HepG2 (cell line): ENCODE measurements around the gene GTF2B. TPM values are rescaled to one million over a fixed set of nuclear protein-coding genes. Genes with fewer than 3 reads are reported as not detected.

Experiments used
- ATAC-seq: fragments of 200-7000 bp; cut with Tn5 transposase; 3 replicates; pipeline ENCODE4 v1.9.1; 2020; ENCODE audit warnings: mild to moderate bottlenecking, moderate library complexity
- BruUV-seq: library from RNA; stranded (reverse); fragments of 400-500 nt; replicated peaks from 2 replicates; lab custom pipeline; 2021; lab: Mats Ljungman, UMichigan
- CTCF ChIA-PET: fragments of 300-600 bp; formaldehyde crosslinking; extraction: SDS; loops from one replicate; lab custom pipeline; 2021; ENCODE audit warnings: low total read pairs, inconsistent platforms, low intra/inter-chr PET ratio; lab: Yijun Ruan, JAX
- POLR2A ChIA-PET: fragments of 350-600 bp; sonication (Branson Sonifier 250); formaldehyde crosslinking; loops from one replicate; lab custom pipeline; 2020; ENCODE audit warnings: antibody characterized with exemption, inconsistent platforms; lab: Yijun Ruan, JAX
- DNase-seq: peaks from one replicate; pipeline ENCODE4 v3.0.0-alpha.2; 2015; ENCODE audit warnings: low spot score
- FAIRE-seq: peaks from 3 replicates; lab custom pipeline; 2011; peaks lifted over from hg19 to GRCh38; lab: Jason Lieb, UNC
- H2AFZ ChIP-seq: one replicate; pipeline ENCODE4 v1.6.1; 2011; ENCODE audit warnings: low read length, inconsistent platforms
- H3K27ac ChIP-seq: fragments of 300-600 bp; 3 replicates; pipeline ENCODE4 v1.8.0; 2011; ENCODE audit warnings: mixed run types, mild to moderate bottlenecking, mixed read lengths, low read length, inconsistent platforms; ENCODE audit not compliant: insufficient read depth; ENCODE audit errors: extremely low read length
- H3K27me3 ChIP-seq, 2 experiments: fragments of 200-600 bp in 1 of 2; 2 replicates in 1 of 2; 3 replicates in 1 of 2; pipeline versions ENCODE4 v1.6.0 to v1.8.0; 2011; ENCODE audit warnings: low read length in 2 of 2, mild to moderate bottlenecking in 2 of 2, moderate library complexity in 2 of 2, inconsistent platforms in 1 of 2; ENCODE audit not compliant: insufficient read depth in 2 of 2, control insufficient read depth in 1 of 2
- H3K36me3 ChIP-seq, 2 experiments: fragments of 200-600 bp in 1 of 2; replicated peaks in 1 of 2; 2 replicates in 1 of 2; 3 replicates in 1 of 2; pipeline versions ENCODE4 v1.5.1 to v1.8.0; 2011; ENCODE audit warnings: low read length in 2 of 2, inconsistent platforms in 1 of 2; ENCODE audit not compliant: insufficient read depth in 2 of 2, control insufficient read depth in 1 of 2
- H3K4me1 ChIP-seq: 2 replicates; pipeline ENCODE4 v1.5.1; 2012; ENCODE audit warnings: low read length, inconsistent platforms; ENCODE audit not compliant: insufficient read depth
- H3K4me2 ChIP-seq: 2 replicates; pipeline ENCODE4 v1.6.0; 2011; ENCODE audit warnings: low read depth, low read length, inconsistent platforms
- H3K4me3 ChIP-seq, 3 experiments: fragments of 200-600 bp in 1 of 3; sonication (generic), shearing (Covaris generic) in 1 of 3; replicated peaks in 1 of 3; 2 replicates each; pipeline ENCODE4 v1.5.1; 2011 to 2016; ENCODE audit warnings: low read length in 3 of 3, inconsistent platforms in 2 of 3, low read depth in 2 of 3, mild to moderate bottlenecking in 2 of 3, control low read depth in 1 of 3, mixed read lengths in 1 of 3; ENCODE audit not compliant: insufficient read depth in 1 of 3
- H3K79me2 ChIP-seq: one replicate; pipeline ENCODE4 v1.6.1; 2011; ENCODE audit warnings: low read length, inconsistent platforms; ENCODE audit not compliant: insufficient read depth
- H3K9ac ChIP-seq: 2 replicates; pipeline ENCODE4 v1.6.0; 2011; ENCODE audit warnings: mild to moderate bottlenecking, low read depth, low read length, inconsistent platforms; ENCODE audit not compliant: insufficient read depth
- H3K9me3 ChIP-seq: 2 replicates; pipeline ENCODE4 v1.5.1; 2012; ENCODE audit warnings: mild to moderate bottlenecking, low read length
- H4K20me1 ChIP-seq: 2 replicates; pipeline ENCODE4 v1.6.0; 2011; ENCODE audit warnings: inconsistent platforms, mild to moderate bottlenecking, low read length, moderate library complexity; ENCODE audit not compliant: insufficient read depth
- GATA4 ChIP-seq: sonication (generic); IDR thresholded peaks from 2 replicates; pipeline ENCODE4 v1.6.1; 2016; ENCODE audit warnings: antibody characterized with exemption, low read depth, borderline replicate concordance
- PCBP1 ChIP-seq: fragments of 200-400 bp; formaldehyde crosslinking; IDR thresholded peaks from 2 replicates; pipeline ENCODE4 v1.6.1; 2017; ENCODE audit warnings: mild to moderate bottlenecking, low read depth, low read length, borderline replicate concordance
- RFXANK ChIP-seq: IDR thresholded peaks from 2 replicates; pipeline ENCODE4 v1.6.1; 2016
- SAFB2 ChIP-seq: sonication (generic); formaldehyde crosslinking; IDR thresholded peaks from 2 replicates; pipeline ENCODE4 v1.5.1; 2020; ENCODE audit warnings: missing genetic modification reagents, low read depth, mild to moderate bottlenecking, borderline replicate concordance
- SMAD3 ChIP-seq: sonication (generic); formaldehyde crosslinking; IDR thresholded peaks from 2 replicates; pipeline ENCODE4 v1.4.0; 2020; ENCODE audit warnings: missing genetic modification reagents
- ZNF136 ChIP-seq: sonication (generic); formaldehyde crosslinking; IDR thresholded peaks from 2 replicates; pipeline ENCODE4 v1.8.1; 2022; ENCODE audit warnings: low read depth, mild to moderate bottlenecking, moderate library complexity, missing genetic modification reagents
- ZNF841 ChIP-seq: sonication (generic); formaldehyde crosslinking; IDR thresholded peaks from 2 replicates; pipeline ENCODE4 v1.8.1; 2023; ENCODE audit warnings: missing genetic modification reagents, borderline replicate concordance
- ZSCAN9 ChIP-seq: IDR thresholded peaks from 2 replicates; pipeline ENCODE4 v1.6.1; 2016; ENCODE audit warnings: borderline replicate concordance
- WGBS: methylation state at CpG from one replicate; pipeline ENCODE4 v1.1.6; 2017; ENCODE audit warnings: low lambda C conversion rate; 5-methylcytosine and 5-hydroxymethylcytosine counted together
- in situ Hi-C: cut with HindIII; loops from 2 replicates; pipeline ENCODE4 v1.10.0; 2017; ENCODE audit warnings: low pct_unique_long_range_greater_than_20kb; ENCODE audit not compliant: extremely low pct_ligation_motif_present
- intact Hi-C: fragments of 100-400 bp; cut with micrococcal nuclease; formaldehyde crosslinking; loops from one replicate; pipeline ENCODE4 v1.10.0; 2022; ENCODE audit not compliant: unreplicated experiment
- polyA plus RNA-seq, 8 experiments: library from polyadenylated mRNA; depleted of rRNA in 3 of 8; stranded (reverse) in 7 of 8; unstranded in 1 of 8; fragments of >200 nt; fragmentation: Illumina TruSeq in 4 of 8; extraction: Trizol in 4 of 8; gene quantifications; 2 replicates each; pipeline versions ENCODE4 v1.2.1 to v1.2.3, GENCODE V29; 2011 to 2016; ENCODE audit warnings: low read depth in 4 of 8, missing spikeins in 1 of 8, mixed read lengths in 1 of 8; ENCODE audit not compliant: insufficient read depth in 1 of 8
- total RNA-seq, 5 experiments: library from RNA; depleted of rRNA; stranded (reverse); fragments of >200 nt; fragmentation: Illumina TruSeq; extraction: Trizol; gene quantifications; 2 replicates each; pipeline ENCODE4 v1.2.3, GENCODE V29; 2016; ENCODE audit warnings: low read depth in 1 of 5
- TF ChIP-seq, protein P1 (sequence below): sonication (generic); formaldehyde crosslinking; IDR thresholded peaks from 2 replicates; pipeline ENCODE4 v1.4.0; 2020; ENCODE audit warnings: missing genetic modification reagents, mild to moderate bottlenecking, borderline replicate concordance
- TF ChIP-seq, protein P2 (sequence below): sonication (generic); formaldehyde crosslinking; IDR thresholded peaks from 2 replicates; pipeline ENCODE4 v1.5.0; 2020; ENCODE audit warnings: mild to moderate bottlenecking, missing genetic modification reagents, borderline replicate concordance

GTF2B gene
- total and polyA plus RNA-seq, 2 of the 13 experiments (the other 11 are each of a cell fraction or from before 2014, with no cell fraction given), result 31.5 to 43.4 TPM

DNA sequence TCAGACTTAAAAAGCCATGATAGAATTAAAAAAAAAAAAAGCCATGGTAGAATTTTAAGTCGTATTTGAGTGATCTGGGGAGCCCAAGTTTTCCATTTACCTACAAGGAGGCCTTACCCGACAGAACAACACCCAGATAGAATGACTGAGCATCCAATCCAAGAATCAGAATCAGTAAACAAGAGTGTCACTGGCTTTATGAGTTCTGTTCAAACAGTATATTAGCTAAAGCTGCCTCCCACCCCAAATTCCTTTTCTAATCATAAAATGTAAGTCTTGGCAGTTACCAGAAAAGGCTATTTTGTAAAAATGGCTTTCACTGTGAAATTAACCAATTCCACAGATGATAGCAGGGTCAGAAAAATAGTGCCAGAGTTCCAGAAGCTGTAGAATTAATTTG lies 1.2 kb downstream of the GTF2B start:
- WGBS, result 50% methylated on average over 2 of the region's 2 CpGs
- CTCF ChIA-PET, result no interaction called here
- peaks cover 17% of the 10 kb centered on the region; the same call in 1 of the 2 replicates for H4K20me1 ChIP-seq
- in situ Hi-C loops (no loop called here), intact Hi-C loops (loop anchor here (5.0 to 10.0 kb wide), 2 partner anchors 87 to 635 kb away; partner anchors contain the start of gene LRRC8B)
- ATAC-seq (no peak), DNase-seq (no peak), FAIRE-seq (no peak)
- no peak overlapping the region for H2AFZ ChIP-seq
- peaks cover 44% of the 10 kb centered on the region for H3K79me2 ChIP-seq
- peaks cover 1 to 21% of the 10 kb centered on the region in 2 experiments; a peak in 4 of 5 replicates for H3K36me3 ChIP-seq
- no peaks in the 10 kb centered on the region; a peak in 1 of 5 replicates for H3K27me3 ChIP-seq
- POLR2A ChIA-PET, result interaction anchor here (1.0 to 3.0 kb wide), 6 partner anchors 10 to 206 kb away, joined by 3 to 13 read pairs (median 6); partner anchors contain the start of gene PKN2
- TF ChIP-seq GATA4 (no peak), RFXANK (no peak), ZNF136 (CRISPR knock-in tag) (no peak), ZNF841 (CRISPR knock-in tag) (no peak), PCBP1 (no peak), SMAD3 (CRISPR knock-in tag) (no peak), ZSCAN9 (CRISPR knock-in tag) (no peak), SAFB2 (CRISPR knock-in tag) (no peak)
- TF ChIP-seq, protein P1, sequence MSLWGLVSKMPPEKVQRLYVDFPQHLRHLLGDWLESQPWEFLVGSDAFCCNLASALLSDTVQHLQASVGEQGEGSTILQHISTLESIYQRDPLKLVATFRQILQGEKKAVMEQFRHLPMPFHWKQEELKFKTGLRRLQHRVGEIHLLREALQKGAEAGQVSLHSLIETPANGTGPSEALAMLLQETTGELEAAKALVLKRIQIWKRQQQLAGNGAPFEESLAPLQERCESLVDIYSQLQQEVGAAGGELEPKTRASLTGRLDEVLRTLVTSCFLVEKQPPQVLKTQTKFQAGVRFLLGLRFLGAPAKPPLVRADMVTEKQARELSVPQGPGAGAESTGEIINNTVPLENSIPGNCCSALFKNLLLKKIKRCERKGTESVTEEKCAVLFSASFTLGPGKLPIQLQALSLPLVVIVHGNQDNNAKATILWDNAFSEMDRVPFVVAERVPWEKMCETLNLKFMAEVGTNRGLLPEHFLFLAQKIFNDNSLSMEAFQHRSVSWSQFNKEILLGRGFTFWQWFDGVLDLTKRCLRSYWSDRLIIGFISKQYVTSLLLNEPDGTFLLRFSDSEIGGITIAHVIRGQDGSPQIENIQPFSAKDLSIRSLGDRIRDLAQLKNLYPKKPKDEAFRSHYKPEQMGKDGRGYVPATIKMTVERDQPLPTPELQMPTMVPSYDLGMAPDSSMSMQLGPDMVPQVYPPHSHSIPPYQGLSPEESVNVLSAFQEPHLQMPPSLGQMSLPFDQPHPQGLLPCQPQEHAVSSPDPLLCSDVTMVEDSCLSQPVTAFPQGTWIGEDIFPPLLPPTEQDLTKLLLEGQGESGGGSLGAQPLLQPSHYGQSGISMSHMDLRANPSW (CRISPR knock-in tag), result no peak
- TF ChIP-seq, protein P2, sequence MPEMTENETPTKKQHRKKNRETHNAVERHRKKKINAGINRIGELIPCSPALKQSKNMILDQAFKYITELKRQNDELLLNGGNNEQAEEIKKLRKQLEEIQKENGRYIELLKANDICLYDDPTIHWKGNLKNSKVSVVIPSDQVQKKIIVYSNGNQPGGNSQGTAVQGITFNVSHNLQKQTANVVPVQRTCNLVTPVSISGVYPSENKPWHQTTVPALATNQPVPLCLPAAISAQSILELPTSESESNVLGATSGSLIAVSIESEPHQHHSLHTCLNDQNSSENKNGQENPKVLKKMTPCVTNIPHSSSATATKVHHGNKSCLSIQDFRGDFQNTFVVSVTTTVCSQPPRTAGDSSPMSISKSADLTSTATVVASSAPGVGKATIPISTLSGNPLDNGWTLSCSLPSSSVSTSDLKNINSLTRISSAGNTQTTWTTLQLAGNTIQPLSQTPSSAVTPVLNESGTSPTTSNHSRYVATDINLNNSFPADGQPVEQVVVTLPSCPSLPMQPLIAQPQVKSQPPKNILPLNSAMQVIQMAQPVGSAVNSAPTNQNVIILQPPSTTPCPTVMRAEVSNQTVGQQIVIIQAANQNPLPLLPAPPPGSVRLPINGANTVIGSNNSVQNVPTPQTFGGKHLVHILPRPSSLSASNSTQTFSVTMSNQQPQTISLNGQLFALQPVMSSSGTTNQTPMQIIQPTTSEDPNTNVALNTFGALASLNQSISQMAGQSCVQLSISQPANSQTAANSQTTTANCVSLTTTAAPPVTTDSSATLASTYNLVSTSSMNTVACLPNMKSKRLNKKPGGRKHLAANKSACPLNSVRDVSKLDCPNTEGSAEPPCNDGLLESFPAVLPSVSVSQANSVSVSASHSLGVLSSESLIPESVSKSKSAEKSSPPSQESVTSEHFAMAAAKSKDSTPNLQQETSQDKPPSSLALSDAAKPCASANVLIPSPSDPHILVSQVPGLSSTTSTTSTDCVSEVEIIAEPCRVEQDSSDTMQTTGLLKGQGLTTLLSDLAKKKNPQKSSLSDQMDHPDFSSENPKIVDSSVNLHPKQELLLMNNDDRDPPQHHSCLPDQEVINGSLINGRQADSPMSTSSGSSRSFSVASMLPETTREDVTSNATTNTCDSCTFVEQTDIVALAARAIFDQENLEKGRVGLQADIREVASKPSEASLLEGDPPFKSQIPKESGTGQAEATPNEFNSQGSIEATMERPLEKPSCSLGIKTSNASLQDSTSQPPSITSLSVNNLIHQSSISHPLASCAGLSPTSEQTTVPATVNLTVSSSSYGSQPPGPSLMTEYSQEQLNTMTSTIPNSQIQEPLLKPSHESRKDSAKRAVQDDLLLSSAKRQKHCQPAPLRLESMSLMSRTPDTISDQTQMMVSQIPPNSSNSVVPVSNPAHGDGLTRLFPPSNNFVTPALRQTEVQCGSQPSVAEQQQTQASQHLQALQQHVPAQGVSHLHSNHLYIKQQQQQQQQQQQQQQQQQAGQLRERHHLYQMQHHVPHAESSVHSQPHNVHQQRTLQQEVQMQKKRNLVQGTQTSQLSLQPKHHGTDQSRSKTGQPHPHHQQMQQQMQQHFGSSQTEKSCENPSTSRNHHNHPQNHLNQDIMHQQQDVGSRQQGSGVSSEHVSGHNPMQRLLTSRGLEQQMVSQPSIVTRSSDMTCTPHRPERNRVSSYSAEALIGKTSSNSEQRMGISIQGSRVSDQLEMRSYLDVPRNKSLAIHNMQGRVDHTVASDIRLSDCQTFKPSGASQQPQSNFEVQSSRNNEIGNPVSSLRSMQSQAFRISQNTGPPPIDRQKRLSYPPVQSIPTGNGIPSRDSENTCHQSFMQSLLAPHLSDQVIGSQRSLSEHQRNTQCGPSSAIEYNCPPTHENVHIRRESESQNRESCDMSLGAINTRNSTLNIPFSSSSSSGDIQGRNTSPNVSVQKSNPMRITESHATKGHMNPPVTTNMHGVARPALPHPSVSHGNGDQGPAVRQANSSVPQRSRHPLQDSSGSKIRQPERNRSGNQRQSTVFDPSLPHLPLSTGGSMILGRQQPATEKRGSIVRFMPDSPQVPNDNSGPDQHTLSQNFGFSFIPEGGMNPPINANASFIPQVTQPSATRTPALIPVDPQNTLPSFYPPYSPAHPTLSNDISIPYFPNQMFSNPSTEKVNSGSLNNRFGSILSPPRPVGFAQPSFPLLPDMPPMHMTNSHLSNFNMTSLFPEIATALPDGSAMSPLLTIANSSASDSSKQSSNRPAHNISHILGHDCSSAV (CRISPR knock-in tag), result no peak
- no peak overlapping the region for H3K27ac ChIP-seq
- peak overlapping the region; percentile 93; the same call in 1 of the 2 replicates for H3K9ac ChIP-seq
- BruUV-seq, result TSS peak; percentile 61
- peak overlapping the region; percentile 84 to 96 (median 87); a peak in 5 of 6 replicates for H3K4me3 ChIP-seq
- H3K4me1 ChIP-seq, result peaks cover 31% of the 10 kb centered on the region
- H3K9me3 ChIP-seq, result no peaks in the 10 kb centered on the region
- peak overlapping the region; percentile 83 for H3K4me2 ChIP-seq
